ENCODE results near the gene ACER3.
A peak's percentile ranks its signal among the peaks of the same experiment; 100 is the strongest.
"Not testable (repeated sequence)": the region's sequence is repeated elsewhere in the genome, so short reads cannot be mapped to it uniquely, and the experiment has no call there.

Gene ACER3

DNA sequence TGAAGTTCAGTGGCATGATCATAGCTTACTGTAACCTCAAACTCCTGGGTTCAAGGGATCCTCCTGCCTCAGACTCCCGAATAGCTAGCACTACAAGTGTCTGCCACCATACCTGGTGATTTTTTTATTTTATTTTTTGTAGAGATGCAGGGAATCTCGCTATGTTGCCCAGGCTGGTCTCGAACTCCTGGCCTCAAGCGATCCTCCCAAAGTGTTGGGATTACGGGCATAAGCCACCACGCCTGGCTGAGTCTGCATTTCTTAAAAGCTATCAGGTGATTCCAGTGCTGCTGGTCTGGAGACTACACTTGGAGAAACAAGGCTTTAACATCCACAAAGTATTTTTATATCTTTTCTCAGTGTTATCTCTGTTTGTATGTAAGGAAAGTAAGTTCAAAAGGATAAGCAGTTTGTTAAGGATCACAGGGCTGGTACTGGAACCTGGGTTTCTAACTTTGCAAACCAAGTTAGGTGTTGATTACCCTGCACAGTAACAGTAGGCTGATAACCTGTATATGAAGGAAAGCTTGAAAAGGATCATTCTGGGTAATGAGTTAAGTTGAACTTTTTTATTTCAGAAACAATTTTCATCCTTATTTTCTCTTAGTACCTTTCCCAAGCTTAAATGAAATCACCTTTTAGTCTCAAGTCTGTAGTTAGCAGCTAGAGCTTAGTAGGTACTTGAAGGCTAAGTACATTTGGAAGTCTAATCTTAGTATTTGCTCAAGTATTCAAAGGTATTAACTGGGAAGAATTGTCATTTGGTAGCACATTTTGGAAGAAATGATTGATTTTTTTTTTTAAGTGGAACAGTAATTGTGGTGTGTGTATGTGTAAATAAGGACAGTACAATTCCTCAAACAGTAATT lies 12.5 kb downstream of the ACER3 start:
- no peak for DNase-seq

DNA sequence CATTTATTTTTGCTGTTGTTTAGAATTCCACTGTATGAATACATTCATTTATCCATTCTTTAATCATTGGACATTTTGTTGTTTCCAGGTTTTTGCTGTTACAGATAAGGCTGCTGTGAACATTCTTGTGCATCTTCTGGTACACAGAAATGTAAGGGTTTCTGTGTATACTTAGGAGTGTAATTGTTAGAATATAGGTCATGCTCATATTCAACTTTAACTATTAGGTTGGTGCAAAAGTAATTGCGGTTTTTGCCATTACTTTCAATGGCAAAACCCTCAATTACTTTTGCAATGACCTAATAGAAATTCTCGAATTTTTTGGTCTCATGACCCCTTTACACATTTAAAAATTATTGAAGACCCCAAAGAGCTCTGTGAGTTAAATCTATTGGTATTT lies 17.3 kb downstream of the ACER3 start:
- DNase-seq = no peak

DNA sequence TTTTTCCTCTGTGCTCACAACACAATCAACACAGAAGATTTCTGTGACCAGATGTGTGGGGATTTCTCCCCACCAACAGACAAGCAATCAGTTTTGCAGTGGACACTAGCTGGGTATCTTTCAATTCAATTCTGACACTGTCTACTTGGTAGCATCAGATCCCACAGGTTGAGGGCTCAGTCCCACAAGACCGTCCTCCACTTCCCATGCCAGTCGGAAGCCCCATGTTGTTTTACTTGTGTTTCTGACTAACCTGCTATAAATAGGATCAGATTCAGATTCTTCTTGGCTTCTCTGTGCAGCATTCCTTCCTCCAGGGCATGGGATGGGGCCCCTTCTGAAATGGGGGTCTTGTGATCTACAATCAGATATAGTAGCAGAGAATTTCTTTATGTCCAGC lies 19.6 kb downstream of the ACER3 start:
- DNase-seq = peak in 9 of 51 donors; percentile 33 to 70 (median 40)

DNA sequence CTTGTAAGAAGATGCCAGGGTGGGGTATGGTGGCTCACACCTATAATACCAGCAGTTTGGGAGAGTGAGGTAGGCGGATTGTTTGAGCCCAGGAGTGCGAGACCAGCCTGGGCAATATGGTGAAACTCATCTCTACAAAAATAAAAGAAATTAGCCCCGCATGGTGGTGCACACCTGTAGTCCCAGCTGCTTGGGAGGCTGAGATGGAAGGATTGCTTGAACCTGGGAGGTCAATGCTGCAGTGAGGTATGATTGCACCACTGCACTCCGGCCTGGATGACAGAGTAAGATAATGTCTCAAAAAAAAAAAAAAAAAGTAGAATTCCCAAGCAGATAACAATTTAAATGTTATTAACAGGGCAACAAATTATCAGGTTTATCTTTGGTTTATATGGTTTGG lies 20.2 kb downstream of the ACER3 start:
- no peak for DNase-seq

DNA sequence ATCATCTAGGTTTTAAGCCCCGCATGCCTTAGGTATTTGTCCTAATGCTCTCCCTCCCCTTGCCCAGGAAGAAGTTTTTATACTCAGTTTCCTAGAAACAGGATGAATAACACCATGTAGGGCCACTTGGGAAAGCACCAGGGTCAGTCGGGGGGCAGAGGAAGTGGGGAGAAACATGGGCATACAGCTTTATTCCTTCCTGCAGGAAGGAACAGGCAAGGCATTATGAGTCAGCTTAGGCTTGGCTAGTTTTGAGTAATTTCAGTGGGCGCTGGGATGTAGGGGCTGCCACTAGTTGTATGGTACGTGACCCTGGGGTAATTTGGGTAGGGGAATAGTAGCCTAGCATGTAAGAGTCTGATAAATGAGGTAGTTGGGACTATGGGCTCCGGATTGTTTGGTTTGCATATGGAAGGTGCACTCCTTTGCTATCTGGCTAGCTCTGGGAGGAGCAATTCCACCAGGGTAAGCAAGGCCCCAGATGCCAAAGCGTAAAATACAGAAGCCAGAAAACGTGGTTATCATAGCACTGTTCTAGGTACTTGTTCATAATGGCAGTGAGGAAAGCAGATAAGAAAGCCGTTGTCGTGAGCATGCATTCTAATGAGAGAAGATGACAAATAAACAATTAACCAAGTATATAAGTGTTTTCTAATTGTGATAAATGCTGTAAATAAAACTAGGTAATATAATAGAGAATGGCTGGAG lies 24.8 kb downstream of the ACER3 start:
- DNase-seq = no peak

DNA sequence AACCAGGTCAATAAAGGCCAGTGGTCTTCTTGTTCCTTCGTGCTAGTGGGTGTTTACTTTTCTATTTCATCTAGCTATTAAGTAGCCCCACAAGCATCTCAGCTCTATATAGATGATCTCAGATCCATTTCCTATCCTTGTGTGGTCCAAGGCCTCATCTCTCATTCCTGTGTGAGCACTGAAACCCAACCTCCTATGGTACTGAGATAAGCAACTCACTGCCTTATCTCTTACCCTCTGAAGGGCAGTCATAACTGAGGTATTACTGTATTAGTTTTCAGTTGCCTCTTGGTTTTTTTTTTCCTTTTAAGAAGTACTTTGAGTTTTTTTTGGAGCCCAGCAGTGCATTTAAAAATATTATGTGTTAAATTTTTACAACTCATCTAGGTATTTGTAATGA lies 28.3 kb downstream of the ACER3 start:
- DNase-seq = no peak

DNA sequence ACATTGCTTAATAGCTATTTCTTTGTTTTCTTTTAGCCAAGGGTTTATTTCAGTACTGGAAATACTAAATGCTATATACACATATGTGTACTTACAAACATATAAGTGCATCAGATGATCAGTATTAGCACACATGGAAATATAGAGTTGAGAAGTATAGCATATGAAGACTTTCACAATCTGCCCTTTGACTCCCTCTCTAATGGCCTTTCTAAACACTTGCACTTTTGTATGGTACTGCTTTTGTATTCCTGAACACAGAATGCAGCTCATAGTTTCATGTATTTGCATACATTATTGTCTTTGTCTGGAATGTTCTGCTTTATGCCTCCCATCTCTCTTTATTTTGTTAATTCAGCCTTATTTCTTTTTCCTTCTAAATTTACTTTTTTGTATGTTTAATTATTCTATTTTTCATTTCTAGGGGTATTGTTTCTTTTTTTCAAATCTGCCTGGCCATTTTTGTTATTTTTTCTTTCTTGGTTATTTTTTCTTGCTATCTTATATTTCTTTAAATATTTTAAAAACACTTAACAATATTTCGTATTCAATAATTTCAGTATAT lies 28.8 kb downstream of the ACER3 start:
- no peak for DNase-seq

DNA sequence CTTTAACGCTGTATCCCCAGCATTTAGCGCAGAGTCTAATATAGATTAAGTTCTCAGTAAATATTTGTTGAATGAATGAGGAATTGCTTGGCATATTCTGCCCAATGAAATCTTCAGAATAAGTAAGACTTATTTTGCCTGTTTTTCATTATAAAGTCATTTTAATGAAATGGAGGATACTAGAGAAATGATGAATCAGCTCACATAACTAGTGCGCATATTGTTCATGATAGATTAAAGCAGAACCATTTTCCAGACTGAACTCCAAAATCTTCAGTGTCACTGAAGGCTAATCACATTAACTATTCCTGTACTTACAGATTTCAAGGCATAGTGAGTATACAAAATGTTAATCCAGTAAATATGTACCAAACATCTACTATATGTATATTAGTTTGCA lies 29.6 kb downstream of the ACER3 start:
- no peak for DNase-seq

DNA sequence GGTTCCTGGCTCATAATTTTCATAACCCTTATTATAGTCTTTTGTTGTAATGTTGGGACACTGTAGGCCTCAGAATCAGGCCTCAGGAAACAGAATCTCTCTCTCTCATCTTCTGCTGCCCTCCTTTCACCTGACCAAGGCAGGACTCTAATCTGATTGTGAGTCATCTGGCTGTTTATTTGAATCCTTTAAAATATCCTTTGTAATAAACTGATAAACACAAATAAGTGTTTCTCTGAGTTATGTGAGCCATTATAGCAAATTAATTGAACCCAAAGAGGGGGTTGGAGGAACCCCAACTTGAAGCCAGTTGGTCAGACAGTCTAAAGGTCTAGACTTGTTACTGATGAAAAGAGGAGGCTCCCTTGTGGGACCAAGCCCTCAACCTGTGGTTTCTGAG lies 30.6 kb downstream of the ACER3 start:
- DNase-seq = peak in 1 of 51 donors; percentile 15

DNA sequence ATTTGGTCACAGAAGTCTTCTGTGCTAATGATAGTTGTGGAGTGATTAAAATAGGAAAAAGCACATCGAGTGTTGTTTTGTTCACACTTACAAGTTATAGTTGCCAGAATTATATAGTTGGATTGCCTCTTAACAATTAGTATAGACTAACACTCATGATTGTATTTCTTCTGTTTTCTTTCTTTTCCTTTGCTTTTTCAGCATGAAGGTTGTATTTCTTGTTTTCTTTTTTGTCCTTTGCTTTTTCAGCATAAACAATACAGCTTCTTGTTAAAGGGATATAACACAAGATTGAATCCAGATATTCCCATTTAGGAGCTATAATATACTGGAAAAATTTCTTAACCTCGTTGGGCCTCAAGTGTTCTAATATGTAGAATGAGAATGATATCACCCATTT lies 31.1 kb downstream of the ACER3 start:
- DNase-seq = no peak

DNA sequence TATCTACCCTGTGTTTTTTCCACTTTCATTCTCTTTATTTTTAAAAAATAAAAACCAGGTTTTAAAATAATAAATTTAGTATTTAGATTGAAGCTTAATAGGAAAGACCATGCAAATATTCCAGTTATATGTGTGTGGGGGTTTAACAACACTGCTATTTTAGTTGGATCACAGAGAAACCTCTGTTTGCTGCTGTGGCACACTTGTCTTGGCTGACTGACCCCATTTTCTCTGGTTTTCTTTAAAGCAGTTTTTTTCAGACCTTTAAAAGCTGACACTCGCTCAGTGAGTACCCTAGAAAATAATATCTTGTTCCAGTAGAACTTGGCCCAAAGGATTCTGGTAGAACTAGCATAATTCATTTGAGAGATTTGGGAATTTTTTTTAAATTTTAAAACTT lies 31.6 kb downstream of the ACER3 start:
- peak in 4 of 51 donors; percentile 4 to 52 (median 22) for DNase-seq

DNA sequence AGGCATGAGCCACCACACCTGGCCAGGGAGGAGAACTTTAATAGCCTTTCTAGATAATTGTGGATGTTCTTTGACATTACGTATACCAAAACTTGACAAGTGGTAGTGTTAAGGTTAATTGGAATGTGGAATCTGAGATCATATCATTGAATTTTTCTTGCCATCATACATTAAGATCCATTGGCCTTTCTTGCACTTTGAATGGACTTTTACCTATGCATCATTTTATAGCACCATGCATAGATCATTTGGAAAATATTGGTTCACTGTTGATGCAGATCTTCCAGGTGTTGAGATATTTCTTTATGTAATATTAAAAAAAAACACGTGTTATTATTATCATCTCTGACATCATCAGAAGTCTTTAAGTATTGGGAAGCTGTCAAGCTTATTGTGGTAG lies 36.5 kb downstream of the ACER3 start:
- no peak for DNase-seq

DNA sequence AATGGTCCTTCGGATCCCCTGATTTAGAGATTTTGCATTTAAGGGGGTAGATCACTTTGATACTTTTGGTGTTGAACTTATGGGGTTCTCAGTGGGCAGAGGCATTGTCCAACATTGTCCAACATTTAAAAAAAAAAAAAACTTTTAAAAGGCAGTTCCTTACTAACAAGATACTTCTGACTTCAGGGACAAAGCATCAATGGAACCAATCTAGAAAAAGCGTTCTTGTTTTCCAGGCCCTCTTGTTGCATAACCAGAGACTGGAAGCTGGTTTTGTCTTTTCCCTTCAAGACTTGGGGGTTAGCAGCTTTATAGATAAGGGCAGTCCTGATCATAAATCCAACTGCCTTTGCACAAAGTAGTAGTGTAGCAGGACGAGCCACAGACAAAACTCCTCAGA lies 40.4 kb downstream of the ACER3 start:
- DNase-seq = no peak

DNA sequence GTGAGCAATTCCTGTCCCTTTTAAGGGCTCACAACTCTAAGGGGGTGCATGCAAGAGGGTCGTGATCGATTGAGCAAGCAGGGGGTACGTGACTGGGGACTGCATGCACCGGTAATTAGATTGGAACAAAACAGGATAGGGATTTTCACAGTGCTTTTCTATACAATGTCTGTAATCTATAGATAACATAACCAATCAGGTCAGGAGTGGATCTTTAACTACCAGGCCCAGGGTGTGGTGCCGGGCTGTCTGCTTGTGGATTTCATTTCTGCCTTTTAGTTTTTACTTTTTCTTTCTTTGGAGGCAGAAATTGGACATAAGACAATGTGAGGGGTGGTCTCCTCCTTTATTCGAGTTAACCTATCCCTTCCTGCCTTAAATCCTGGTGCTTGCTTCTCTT lies 40.9 kb downstream of the ACER3 start:
- DNase-seq = not testable (repeated sequence)

DNA sequence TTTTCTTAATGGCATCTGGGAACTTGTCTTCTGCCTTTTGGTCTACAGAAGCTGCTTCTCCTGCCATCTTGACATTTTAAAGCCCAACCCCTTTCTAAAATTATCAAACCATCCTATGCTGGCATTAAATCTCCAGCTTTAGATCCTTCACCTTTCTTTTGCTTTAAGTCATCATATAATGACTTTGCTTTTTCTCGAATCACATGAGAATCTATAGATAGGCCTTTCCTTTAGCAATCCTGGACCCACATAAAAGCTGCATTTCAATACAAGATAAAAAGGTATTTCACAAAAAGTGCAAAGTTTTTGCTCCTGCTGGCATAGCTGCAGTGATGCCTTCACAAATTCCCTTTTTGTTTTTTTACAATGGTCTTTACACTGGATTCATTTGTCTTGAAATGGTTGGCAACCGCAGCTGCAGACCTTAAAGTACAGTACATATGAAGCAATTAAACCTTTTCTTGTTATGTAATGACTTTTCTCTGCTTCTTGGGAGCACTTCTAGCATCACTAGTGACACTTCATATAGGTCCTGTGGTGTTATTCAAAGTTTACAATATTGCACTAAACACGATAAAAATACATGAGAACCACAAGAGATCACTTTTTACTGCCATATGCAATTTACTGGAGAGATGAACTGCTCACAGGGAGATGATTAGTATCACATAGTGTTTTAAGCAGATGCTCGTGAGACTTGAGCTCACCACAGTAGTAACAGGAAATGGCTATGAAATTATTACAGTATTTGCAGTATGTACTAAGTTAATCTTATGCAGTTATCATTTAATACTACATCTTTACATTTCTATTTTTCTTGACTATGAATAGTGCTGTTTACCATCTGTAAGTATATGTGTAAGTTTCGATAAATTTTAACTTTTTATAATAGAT lies 41.6 kb downstream of the ACER3 start:
- no peak for DNase-seq

DNA sequence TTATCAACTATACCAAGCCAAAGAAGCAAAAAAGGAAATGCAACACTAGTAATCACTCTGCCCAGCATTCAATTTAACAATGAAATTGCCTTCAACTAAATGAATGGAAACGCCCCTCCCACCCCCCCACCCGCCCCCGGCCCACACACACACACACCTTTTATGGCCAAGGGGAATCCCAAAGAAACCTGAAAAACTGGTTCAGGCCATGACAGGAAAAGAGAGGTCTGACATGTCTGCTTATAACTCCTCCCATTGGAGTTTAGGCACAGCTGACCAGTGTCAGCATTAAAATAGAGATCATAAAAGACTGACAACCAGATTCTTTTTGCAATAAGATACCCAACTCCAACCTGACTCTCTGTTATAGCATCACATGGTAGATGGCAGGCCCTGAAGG lies 42.6 kb downstream of the ACER3 start:
- DNase-seq = no peak

DNA sequence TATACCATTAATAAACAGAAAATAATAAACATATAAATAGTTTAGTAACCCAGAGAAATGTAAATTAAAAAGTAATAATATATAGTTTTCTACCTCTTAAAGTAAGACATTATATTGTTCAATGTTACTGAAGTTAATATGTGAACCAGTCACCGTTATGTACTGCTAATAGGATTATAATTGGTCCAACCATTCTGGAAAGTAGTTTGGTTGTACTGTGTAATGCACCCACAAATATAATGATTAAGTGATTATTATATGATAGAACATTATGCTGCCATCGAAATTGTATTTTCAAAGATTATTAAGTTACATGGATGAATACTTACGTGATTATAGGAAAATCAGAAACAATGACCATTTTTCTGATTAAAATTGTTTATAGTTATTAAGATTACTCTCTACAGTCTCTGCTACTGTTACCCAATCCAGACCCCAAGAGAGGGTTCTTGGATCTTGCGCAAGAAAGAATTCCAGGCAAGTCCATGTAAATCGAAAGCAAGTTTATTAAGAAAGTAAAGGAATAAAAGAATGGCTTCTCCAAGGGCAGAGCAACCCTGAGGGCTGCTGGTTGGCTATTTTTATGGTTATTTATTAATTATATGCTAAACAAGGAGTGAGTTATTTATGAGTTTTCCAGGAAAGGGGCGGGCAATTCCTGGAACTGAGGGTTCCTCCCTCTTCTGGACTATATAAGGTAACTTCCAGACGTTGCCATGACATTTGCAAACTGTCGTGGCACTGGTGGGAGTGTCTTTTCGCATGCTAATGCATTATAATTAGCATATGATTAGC lies 50.1 kb downstream of the ACER3 start:
- no peak for DNase-seq

DNA sequence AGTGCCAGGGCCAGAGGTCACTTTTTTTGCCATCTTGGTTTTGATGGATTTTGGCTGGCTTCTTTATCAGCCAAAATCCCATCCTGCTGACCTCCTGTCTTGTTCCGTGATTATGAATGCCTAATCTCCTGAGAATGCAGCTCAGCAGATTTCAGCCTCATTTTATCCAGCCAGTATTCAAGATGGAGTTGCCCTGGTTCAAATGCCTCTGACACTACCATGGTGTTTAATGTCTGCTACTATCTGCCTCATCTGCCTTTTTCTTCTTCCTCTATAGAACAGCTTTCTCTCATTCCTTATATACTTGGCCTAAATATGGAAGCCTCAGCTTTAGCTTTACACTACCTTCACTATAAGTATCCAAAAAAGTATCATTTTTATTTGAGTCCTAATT lies 50.7 kb downstream of the ACER3 start:
- DNase-seq = no peak

DNA sequence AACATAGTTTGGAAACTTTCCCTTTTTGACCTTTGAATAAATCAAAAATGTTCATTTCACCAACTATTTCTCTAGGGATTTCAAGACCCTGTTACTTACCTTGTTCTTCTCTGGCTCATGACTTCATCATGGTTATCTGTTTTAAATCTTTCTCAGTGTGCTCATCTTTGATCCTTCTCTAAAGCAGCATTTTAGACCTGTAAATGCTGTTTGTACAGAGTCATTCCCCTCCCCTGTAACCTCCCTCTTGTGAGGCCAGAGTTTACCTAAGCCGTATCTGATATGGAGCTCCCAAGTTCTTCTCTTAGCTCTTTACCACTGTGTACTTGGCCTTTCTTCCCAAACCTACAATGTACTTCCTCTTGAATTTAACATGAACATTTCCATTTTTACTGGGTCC lies 56.0 kb downstream of the ACER3 start:
- DNase-seq = no peak

DNA sequence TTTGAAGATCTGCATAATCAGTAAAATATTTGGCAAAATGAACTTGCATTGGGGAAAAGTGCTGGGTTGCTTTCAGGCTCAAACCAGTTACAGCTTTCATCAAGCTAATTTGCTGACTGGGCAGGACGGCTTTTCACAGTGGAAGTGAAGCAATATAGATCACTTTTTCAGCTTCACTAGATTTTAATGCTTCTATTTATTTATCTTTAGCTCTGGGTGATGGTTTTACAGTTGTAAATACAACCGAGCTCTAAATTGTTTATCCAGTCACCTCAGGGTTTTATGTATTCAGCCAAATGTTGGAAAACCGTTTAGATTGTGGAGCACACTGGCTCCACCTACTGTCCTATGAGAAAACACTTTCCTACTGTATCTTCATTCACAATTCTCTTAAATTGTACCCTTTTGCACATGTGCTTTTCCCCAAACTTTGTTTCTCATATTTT lies 58.2 kb downstream of the ACER3 start:
- DNase-seq = peak in 13 of 51 donors; percentile 1 to 87 (median 22)

DNA sequence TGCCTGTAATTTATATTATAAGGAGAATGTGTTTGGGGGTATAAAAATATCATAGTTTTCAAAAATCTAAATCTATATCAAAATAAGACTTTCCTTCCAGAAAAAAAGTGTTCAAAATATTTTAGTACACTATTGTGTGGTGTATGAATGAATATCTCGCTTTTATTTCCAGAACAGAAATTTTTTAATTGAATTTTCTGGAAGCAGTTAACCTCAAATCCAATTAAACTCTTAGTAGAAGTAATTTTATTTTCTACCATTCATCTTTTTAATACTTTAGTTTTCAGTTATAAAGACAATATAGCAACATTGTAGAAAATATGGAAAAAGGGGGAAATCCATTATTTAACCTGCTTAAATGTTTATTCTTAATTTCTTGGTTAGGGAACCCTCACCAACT lies 58.7 kb downstream of the ACER3 start:
- no peak for DNase-seq
